Calu3 (cell line): ENCODE measurements around the gene MEA1. TPM values are rescaled to one million over a fixed set of nuclear protein-coding genes. Genes with fewer than 3 reads are reported as not detected.

ENCODE experiments used
- BruUV-seq: library from RNA; stranded (reverse); fragments of 400-500 nt; replicated peaks from 2 replicates; lab custom pipeline; 2021; lab: Mats Ljungman, UMichigan
- CTCF ChIA-PET: fragments of 300-600 bp; sonication (Branson Sonifier 250); formaldehyde crosslinking; loops from one replicate; lab custom pipeline; 2022; ENCODE audit warnings: antibody characterized with exemption; lab: Charles Lee
- DNase-seq: peaks from one replicate; pipeline ENCODE4 v3.0.0; 2022
- H3K27ac Mint-ChIP-seq: one replicate; pipeline ENCODE4 v1.8.0; 2022; ENCODE audit warnings: mixed read lengths; ENCODE audit not compliant: unreplicated experiment
- H3K27me3 Mint-ChIP-seq: one replicate; pipeline ENCODE4 v1.8.0; 2022; ENCODE audit warnings: mixed read lengths; ENCODE audit not compliant: unreplicated experiment
- H3K36me3 Mint-ChIP-seq: one replicate; pipeline ENCODE4 v1.8.0; 2022; ENCODE audit warnings: mild to moderate bottlenecking, moderate library complexity, mixed read lengths; ENCODE audit not compliant: insufficient read depth, unreplicated experiment
- H3K4me1 Mint-ChIP-seq: one replicate; pipeline ENCODE4 v1.8.0; 2022; ENCODE audit warnings: mild to moderate bottlenecking, low read depth, mixed read lengths; ENCODE audit not compliant: unreplicated experiment
- H3K4me3 Mint-ChIP-seq: one replicate; pipeline ENCODE4 v1.8.0; 2022; ENCODE audit warnings: mild to moderate bottlenecking, low read depth, moderate library complexity, mixed read lengths; ENCODE audit not compliant: unreplicated experiment
- H3K9me3 Mint-ChIP-seq: one replicate; pipeline ENCODE4 v1.8.0; 2022; ENCODE audit warnings: low read depth, mixed read lengths; ENCODE audit not compliant: unreplicated experiment
- intact Hi-C: fragments of 100-400 bp; cut with micrococcal nuclease; formaldehyde crosslinking; loops from one replicate; pipeline ENCODE4 v1.10.0; 2022; ENCODE audit not compliant: unreplicated experiment
- total RNA-seq: library from RNA; stranded (reverse); gene quantifications from 2 replicates; pipeline ENCODE4 v1.2.3, GENCODE V29; 2022
- TF ChIP-seq, protein P1 (sequence below): fragments of 200-600 bp; IDR thresholded peaks from one replicate; pipeline ENCODE4 v1.8.0; 2022; ENCODE audit warnings: antibody characterized with exemption; ENCODE audit not compliant: unreplicated experiment

Gene MEA1
- total RNA-seq, 1 experiment from 2014 or later, result 115 TPM

DNA sequence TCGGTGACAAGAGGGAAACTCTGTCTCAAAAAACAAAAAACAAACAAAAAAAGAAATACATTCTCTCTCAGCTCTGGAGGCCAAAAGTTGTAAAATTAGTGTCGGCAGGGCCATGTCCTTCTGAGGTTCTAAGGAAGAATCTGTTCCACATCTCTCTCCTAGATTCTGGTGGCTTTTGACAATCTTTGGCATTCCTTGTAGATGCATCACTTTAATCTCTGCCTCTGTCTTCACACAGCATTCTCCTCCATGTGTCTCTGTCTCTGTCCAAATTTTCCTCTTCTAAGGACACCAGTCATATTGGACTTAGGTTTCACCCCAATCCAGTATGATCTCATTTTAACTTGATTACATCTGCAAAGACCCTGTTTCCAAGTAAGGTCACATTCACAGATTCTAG is 20.3 kb downstream of the MEA1 start:
- Mint-ChIP-seq H3K27ac (no peak overlapping the region), H3K36me3 (peaks cover 9% of the 10 kb centered on the region), H3K4me3 (no peak overlapping the region), H3K27me3 (no peaks in the 10 kb centered on the region), H3K4me1 (no peaks in the 10 kb centered on the region), H3K9me3 (no peaks in the 10 kb centered on the region)
- DNase-seq, result no peak
- BruUV-seq, result no TSS peak
- intact Hi-C loops, result no loop called here
- TF ChIP-seq, protein P1, sequence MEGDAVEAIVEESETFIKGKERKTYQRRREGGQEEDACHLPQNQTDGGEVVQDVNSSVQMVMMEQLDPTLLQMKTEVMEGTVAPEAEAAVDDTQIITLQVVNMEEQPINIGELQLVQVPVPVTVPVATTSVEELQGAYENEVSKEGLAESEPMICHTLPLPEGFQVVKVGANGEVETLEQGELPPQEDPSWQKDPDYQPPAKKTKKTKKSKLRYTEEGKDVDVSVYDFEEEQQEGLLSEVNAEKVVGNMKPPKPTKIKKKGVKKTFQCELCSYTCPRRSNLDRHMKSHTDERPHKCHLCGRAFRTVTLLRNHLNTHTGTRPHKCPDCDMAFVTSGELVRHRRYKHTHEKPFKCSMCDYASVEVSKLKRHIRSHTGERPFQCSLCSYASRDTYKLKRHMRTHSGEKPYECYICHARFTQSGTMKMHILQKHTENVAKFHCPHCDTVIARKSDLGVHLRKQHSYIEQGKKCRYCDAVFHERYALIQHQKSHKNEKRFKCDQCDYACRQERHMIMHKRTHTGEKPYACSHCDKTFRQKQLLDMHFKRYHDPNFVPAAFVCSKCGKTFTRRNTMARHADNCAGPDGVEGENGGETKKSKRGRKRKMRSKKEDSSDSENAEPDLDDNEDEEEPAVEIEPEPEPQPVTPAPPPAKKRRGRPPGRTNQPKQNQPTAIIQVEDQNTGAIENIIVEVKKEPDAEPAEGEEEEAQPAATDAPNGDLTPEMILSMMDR, result no peak
- CTCF ChIA-PET, result no interaction called here

DNA sequence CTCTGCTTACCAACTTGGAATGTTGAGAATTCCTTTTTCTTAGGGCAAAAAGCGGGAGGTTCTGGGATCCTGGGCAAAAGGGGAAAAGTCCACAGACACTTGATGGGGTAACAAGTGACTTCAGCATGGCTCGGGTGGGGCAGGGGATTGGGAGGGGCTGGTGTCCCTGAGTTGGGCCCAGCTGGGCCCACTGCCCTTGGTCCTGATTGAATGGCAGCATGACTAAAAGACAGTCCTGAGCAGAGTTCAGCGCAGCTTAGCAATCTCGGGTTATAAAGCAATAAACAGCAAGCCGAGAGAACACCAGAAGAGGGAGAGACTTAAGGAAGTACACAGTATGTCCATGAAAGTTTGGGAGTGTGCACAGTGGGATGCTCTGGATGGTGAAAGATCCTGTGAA is 23.8 kb downstream of the MEA1 start:
- no peak overlapping the region for H3K4me3 Mint-ChIP-seq
- DNase-seq, result no peak
- TF ChIP-seq, protein P1, result no peak
- no peaks in the 10 kb centered on the region for H3K9me3 Mint-ChIP-seq
- no peaks in the 10 kb centered on the region for H3K27me3 Mint-ChIP-seq
- no TSS peak for BruUV-seq
- CTCF ChIA-PET, result no interaction called here
- no peak overlapping the region for H3K27ac Mint-ChIP-seq
- H3K36me3 Mint-ChIP-seq, result peaks cover 17% of the 10 kb centered on the region
- intact Hi-C loops, result no loop called here
- peaks cover 24% of the 10 kb centered on the region for H3K4me1 Mint-ChIP-seq

DNA sequence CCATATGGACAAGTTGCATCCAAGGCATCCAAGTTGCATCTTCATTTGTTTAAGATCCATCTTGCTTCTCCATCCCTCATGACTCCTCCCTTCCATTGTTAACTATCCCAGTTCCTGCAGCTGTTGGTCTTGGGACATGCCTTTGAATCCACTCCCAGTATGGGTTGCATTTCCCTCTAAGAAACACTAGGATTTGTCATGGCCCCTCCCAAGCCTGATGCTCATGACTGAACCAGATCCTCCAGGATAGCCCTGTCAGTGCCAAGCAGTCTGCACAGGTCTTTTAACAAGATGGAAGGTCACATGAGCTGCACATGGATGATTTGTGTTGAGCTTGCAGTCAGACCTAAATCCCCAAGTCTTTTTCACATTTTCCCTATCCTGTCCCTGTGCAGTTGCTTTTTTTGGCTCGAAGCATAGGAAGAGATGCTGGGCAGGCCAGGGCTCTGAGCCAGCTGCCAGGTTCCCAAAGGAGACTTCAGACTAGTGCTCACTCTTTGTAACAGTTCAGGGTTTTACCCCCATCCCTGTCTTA is 25.2 kb downstream of the MEA1 start:
- no peak overlapping the region for H3K4me3 Mint-ChIP-seq
- DNase-seq, result no peak
- no peaks in the 10 kb centered on the region for H3K27me3 Mint-ChIP-seq
- H3K4me1 Mint-ChIP-seq, result peaks cover 34% of the 10 kb centered on the region
- H3K36me3 Mint-ChIP-seq, result peaks cover 30% of the 10 kb centered on the region
- no peak overlapping the region for H3K27ac Mint-ChIP-seq
- BruUV-seq, result no TSS peak
- intact Hi-C loops, result no loop called here
- no peaks in the 10 kb centered on the region for H3K9me3 Mint-ChIP-seq
- CTCF ChIA-PET, result interaction anchor here (0.6 kb wide), 1 partner anchor 77 kb away, joined by 3 read pairs; no protein-coding TSS in a partner anchor
- TF ChIP-seq, protein P1, result no peak

DNA sequence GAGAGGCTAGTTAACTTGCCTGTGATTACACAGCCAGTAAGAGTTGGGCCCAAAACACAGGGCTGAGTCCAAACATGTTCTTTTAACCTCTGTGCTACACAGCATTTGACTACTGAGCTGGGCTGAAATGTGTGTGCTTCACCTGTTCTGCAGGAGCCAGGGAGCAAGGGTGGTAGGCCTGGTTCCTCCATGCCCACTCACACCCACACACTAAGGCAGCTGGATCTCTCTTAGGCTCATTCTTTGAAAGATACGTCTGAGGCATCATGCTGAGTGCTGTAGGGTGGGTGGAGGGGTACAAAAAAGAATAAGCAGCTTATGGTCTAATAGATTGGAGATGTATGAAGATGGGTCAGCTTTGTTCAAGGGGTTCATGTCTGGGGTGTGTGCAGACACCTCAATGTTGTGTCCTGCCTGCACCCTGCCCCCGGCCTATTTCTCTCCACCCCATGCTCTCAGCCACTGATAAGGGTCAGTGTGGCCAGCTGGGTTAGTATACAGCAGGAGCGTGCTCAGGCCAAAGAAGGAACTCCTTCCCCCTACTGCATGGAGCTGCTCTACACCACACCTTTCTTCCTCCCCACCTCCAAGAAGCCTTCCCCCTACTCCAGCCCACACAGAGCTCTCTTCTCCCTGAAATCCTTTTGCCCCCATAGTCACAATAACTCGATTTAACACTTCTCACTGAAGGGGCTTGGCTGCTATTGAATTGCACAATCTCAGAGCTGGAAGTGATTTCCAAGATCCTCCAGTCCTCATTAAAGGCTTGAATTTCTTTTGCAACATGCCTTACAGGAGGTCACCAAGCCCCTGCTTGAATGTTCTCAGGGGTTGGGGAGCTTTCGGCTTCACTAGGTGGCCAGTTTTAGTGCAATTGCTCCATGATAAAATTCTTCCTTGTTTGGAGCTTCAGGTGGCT is 26.0 kb downstream of the MEA1 start:
- Mint-ChIP-seq H3K9me3 (no peaks in the 10 kb centered on the region), H3K27me3 (no peaks in the 10 kb centered on the region), H3K4me3 (no peak overlapping the region), H3K27ac (no peak overlapping the region), H3K4me1 (peaks cover 36% of the 10 kb centered on the region), H3K36me3 (peaks cover 33% of the 10 kb centered on the region)
- no TSS peak for BruUV-seq
- CTCF ChIA-PET, result interaction anchor here (0.6 to 0.9 kb wide), 2 partner anchors 26 to 77 kb away, joined by 3 read pairs; partner anchors contain the start of genes KLHDC3 and MEA1
- no peak for DNase-seq
- intact Hi-C loops, result no loop called here
- TF ChIP-seq, protein P1, result no peak
